HUES6 (cell line): ENCODE results near the gene TAS2R3.
"Not testable (repeated sequence)": the region's sequence is repeated elsewhere in the genome, so short reads cannot be mapped to it uniquely, and the experiment has no call there.

Experiments used
- H3K27ac ChIP-seq: 2 replicates; pipeline ENCODE4 v1.7.0; 2013; ENCODE audit warnings: low read depth, mild to moderate bottlenecking, low read length, inconsistent platforms
- H3K27me3 ChIP-seq: 2 replicates; pipeline ENCODE4 v1.6.1; 2013; ENCODE audit warnings: low read length; ENCODE audit not compliant: control insufficient read depth, insufficient read depth
- H3K36me3 ChIP-seq: 2 replicates; pipeline ENCODE4 v1.6.1; 2013; ENCODE audit warnings: low read length; ENCODE audit not compliant: control insufficient read depth, insufficient read depth
- H3K4me1 ChIP-seq: 2 replicates; pipeline ENCODE4 v1.6.1; 2013; ENCODE audit warnings: low read length; ENCODE audit not compliant: control insufficient read depth, insufficient read depth
- H3K4me3 ChIP-seq: 2 replicates; pipeline ENCODE4 v1.5.1; 2013; ENCODE audit warnings: low read depth, low read length
- H3K9ac ChIP-seq: one replicate; pipeline ENCODE4 v1.6.1; 2013; ENCODE audit warnings: mild to moderate bottlenecking, low read length
- H3K9me3 ChIP-seq: 2 replicates; pipeline ENCODE4 v1.6.1; 2013; ENCODE audit warnings: low read depth, low read length; ENCODE audit not compliant: control insufficient read depth, insufficient read depth

TAS2R3 gene

GRCh38 chr7:141738592-141739013 lies 25.3 kb upstream of the TAS2R3 start:
- Histone ChIP-seq H3K4me1 (peaks cover 4% of the 10 kb centered on the region; the same call in 1 of the 2 replicates), H3K36me3 (peaks cover 44% of the 10 kb centered on the region), H3K9ac (peak overlapping the region; percentile 90), H3K27me3 (no peaks in the 10 kb centered on the region), H3K27ac (peak overlapping the region; percentile 74), H3K9me3 (no peaks in the 10 kb centered on the region), H3K4me3 (peak overlapping the region; percentile 87)

DNA sequence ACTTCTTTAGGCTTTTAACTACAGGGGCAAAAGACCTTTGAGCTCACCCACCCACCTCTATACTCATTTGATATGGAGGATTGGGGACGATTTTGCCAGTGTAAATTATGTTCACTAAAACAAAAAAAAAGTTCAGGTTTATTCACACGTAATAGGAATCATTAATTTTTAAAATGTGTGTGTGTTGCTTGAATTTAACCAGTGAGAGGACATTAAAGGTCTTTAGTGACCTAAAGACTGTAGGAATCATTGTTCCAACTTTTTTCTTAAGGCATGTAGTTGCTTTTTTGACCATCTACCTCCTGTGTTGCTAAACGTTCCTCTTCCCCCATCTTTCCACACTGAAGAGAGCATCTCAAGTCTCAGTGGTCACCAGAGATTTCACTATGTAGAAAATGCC lies 24.6 kb upstream of the TAS2R3 start:
- H3K9me3 ChIP-seq = no peaks in the 10 kb centered on the region
- H3K27me3 ChIP-seq = no peaks in the 10 kb centered on the region
- H3K4me3 ChIP-seq = peak overlapping the region; percentile 87
- H3K27ac ChIP-seq = no peak overlapping the region; the same call in 1 of the 2 replicates
- H3K9ac ChIP-seq = peak overlapping the region; percentile 90
- H3K36me3 ChIP-seq = peaks cover 50% of the 10 kb centered on the region
- H3K4me1 ChIP-seq = peaks cover 4% of the 10 kb centered on the region; the same call in 1 of the 2 replicates

DNA sequence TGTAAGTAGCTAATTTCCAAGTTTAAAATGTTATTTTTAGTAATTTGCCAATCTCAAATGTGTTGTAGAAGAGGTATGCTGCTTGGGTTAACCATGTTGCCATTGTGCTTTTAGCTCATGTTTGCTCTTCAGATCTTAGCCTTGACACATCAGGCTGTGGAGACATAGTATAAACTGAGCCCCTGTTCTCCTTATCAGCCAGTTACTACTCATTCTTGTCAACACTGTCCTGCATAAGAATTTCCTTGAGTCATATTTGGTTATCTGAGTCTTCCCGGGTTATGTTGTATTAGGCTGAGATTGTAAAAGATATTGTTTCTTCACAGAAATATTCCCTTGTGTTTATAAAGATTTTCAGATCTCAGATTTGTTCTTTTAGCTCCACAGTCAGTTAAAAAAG lies 21.7 kb upstream of the TAS2R3 start:
- Histone ChIP-seq H3K4me1 (peaks cover 4% of the 10 kb centered on the region; the same call in 1 of the 2 replicates), H3K4me3 (no peak overlapping the region), H3K36me3 (peaks cover 80% of the 10 kb centered on the region), H3K27ac (no peak overlapping the region), H3K9me3 (no peaks in the 10 kb centered on the region), H3K9ac (no peak overlapping the region), H3K27me3 (no peaks in the 10 kb centered on the region)

GRCh38 chr7:141744131-141744530 lies 19.8 kb upstream of the TAS2R3 start:
- no peak overlapping the region for H3K4me3 ChIP-seq
- no peak overlapping the region for H3K9ac ChIP-seq
- no peak overlapping the region for H3K27ac ChIP-seq
- no peaks in the 10 kb centered on the region for H3K27me3 ChIP-seq
- peaks cover 2% of the 10 kb centered on the region; the same call in 1 of the 2 replicates for H3K4me1 ChIP-seq
- no peaks in the 10 kb centered on the region; the same call in 1 of the 2 replicates for H3K9me3 ChIP-seq
- H3K36me3 ChIP-seq = peaks cover 96% of the 10 kb centered on the region

- Histone ChIP-seq H3K36me3 (peaks cover 97% of the 10 kb centered on the region), H3K4me3 (no peak overlapping the region), H3K27me3 (no peaks in the 10 kb centered on the region), H3K9ac (no peak overlapping the region), H3K9me3 (peaks cover 28% of the 10 kb centered on the region), H3K27ac (no peak overlapping the region), H3K4me1 (no peaks in the 10 kb centered on the region)
These were observed 15.5 kb upstream of the TAS2R3 start for GRCh38 chr7:141748396-141748795.

GRCh38 chr7:141751904-141752303 lies 12.0 kb upstream of the TAS2R3 start:
- not testable (repeated sequence) for H3K9ac ChIP-seq, H3K27me3 ChIP-seq, H3K4me1 ChIP-seq, H3K4me3 ChIP-seq, H3K27ac ChIP-seq
- Histone ChIP-seq H3K36me3 (peaks cover 92% of the 10 kb centered on the region), H3K9me3 (peaks cover 28% of the 10 kb centered on the region)

GRCh38 chr7:141752634-141753033 lies 11.3 kb upstream of the TAS2R3 start:
- Histone ChIP-seq H3K36me3 (peaks cover 95% of the 10 kb centered on the region), H3K4me3 (no peak overlapping the region), H3K9me3 (peaks cover 28% of the 10 kb centered on the region), H3K27ac (no peak overlapping the region), H3K9ac (no peak overlapping the region), H3K27me3 (no peaks in the 10 kb centered on the region), H3K4me1 (no peaks in the 10 kb centered on the region)

- Histone ChIP-seq H3K36me3 (peaks cover 91% of the 10 kb centered on the region), H3K9ac (no peak overlapping the region), H3K27ac (no peak overlapping the region), H3K4me3 (no peak overlapping the region), H3K27me3 (no peaks in the 10 kb centered on the region), H3K4me1 (no peaks in the 10 kb centered on the region), H3K9me3 (peaks cover 25% of the 10 kb centered on the region)
These were observed 9.0 kb upstream of the TAS2R3 start for GRCh38 chr7:141754939-141755338.

GRCh38 chr7:141770083-141770583 lies 6.2 kb downstream of the TAS2R3 start:
- H3K4me3 ChIP-seq, H3K27ac ChIP-seq, H3K9me3 ChIP-seq, H3K4me1 ChIP-seq, H3K27me3 ChIP-seq, H3K36me3 ChIP-seq, H3K9ac ChIP-seq: not testable (repeated sequence)

- Histone ChIP-seq H3K27ac (no peak within 1 kb of the TSS), H3K4me1 (no peaks in the 10 kb centered on the region), H3K27me3 (no peaks in the 10 kb centered on the region), H3K36me3 (peaks cover 22% of the 10 kb centered on the region), H3K9me3 (peaks cover 7% of the 10 kb centered on the region), H3K4me3 (no peak within 1 kb of the TSS), H3K9ac (no peak within 1 kb of the TSS)
These were observed 12.5 kb downstream of the TAS2R3 start, which contains the start of gene TAS2R4 for GRCh38 chr7:141776374-141776773. TAS2R4 (plus strand) TSS chr7:141776674; CDS start chr7:141778489, 1,815 bp downstream.

DNA sequence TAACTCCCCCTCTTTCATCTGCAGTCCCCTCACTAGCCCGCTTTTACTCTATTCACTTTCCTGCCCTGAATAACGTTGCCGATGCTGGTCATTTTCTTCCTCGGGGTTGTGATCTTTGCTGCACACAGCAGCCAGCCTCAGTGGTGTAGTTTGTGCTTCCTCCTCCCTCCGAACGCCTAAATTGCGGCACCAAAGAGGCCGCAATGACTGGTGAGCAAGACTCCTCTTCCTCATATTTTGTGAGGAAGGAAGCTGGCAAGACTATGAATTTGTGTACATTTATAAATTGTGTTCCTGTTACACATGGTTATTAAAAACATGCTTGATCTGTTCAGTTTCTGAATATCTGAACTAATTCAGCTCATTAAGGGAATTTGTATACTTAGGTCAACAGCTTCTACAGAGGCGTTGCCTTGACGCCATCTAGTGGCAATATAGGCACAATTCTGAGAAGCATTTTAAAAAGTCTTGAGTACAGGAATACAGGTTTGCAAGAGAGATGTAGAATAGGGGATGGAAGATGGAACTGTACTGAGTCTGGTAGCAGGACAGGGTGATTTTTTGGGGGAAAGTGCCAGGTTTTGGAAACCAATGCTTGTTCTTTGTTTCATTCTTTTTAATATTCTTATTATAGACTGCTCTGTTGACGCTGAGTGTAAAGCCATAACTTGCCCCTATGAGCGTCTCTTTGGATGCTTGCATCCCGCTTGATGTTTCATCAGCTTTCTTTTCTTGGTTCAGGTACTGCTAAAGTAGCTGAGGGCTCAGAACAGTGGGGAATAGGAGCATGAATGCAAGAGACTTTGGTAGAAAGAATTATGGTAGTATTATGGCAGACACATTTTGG lies 22.0 kb downstream of the TAS2R3 start:
- Histone ChIP-seq H3K27ac (no peak overlapping the region), H3K36me3 (peaks cover 4% of the 10 kb centered on the region; the same call in 1 of the 2 replicates), H3K4me3 (no peak overlapping the region), H3K27me3 (no peaks in the 10 kb centered on the region), H3K4me1 (no peaks in the 10 kb centered on the region), H3K9ac (no peak overlapping the region), H3K9me3 (no peaks in the 10 kb centered on the region)
